Activated CD4-positive, alpha-beta T cell treated with anti-CD3 and anti-CD28 coated beads, Interleukin-2, amount 50 U/mL, for 24 hours (primary cell): ENCODE results near the gene RC3H2.

Source experiments
- DNase-seq, 2 donors: peaks; one replicate each; pipeline ENCODE4 v3.0.0-alpha.2; 2020; ENCODE audit warnings: low read depth in 1 of 2, low spot score in 1 of 2

The RC3H2 gene

GRCh38 chr9:122904823-122905710 is at the start of gene RC3H2:
Gene RC3H2, minus strand, starts transcription at chr9:122905359. Its CDS starts 7,850 bp downstream, at chr9:122897509.
- DNase-seq: peak; percentile 86 to 99

GRCh38 chr9:122954253-122954691 is 49.1 kb upstream of the RC3H2 start:
- no peak for DNase-seq

GRCh38 chr9:122951056-122951455 is 45.9 kb upstream of the RC3H2 start:
- DNase-seq: no peak

- no peak for DNase-seq
These were observed 45.1 kb upstream of the RC3H2 start for GRCh38 chr9:122950263-122950662.

- DNase-seq: no peak
These were observed 44.5 kb upstream of the RC3H2 start for GRCh38 chr9:122949696-122950095.

- no peak for DNase-seq
These were observed 43.2 kb upstream of the RC3H2 start for GRCh38 chr9:122948313-122948712.

- no peak for DNase-seq
These were observed 41.4 kb upstream of the RC3H2 start for GRCh38 chr9:122946461-122947005.

GRCh38 chr9:122944960-122945888 is 40.1 kb upstream of the RC3H2 start:
- DNase-seq: no peak

- DNase-seq: no peak
These were observed 36.5 kb upstream of the RC3H2 start for GRCh38 chr9:122941582-122942234.

GRCh38 chr9:122940749-122941581 is 35.8 kb upstream of the RC3H2 start, which contains the start of gene RABGAP1:
Gene RABGAP1, plus strand, starts transcription at chr9:122941020. Its CDS starts 16,040 bp downstream, at chr9:122957060.
- DNase-seq: peak; percentile 94 to 99

- DNase-seq: no peak
These were observed 35.2 kb upstream of the RC3H2 start for GRCh38 chr9:122940454-122940748.

GRCh38 chr9:122939601-122940000 is 34.4 kb upstream of the RC3H2 start:
- DNase-seq: no peak

- no peak for DNase-seq
These were observed 31.7 kb upstream of the RC3H2 start for GRCh38 chr9:122936883-122937282.

- no peak for DNase-seq
These were observed 31.3 kb upstream of the RC3H2 start for GRCh38 chr9:122936464-122936863.

- DNase-seq: peak; percentile 67 to 87
These were observed 26.3 kb upstream of the RC3H2 start, which contains the start of gene ZBTB26 for GRCh38 chr9:122931226-122932121. Gene ZBTB26, minus strand, starts transcription at chr9:122931512. Its CDS starts 11,578 bp downstream, at chr9:122919934.

- DNase-seq: no peak
These were observed 25.5 kb upstream of the RC3H2 start for GRCh38 chr9:122930541-122931225.

- no peak for DNase-seq
These were observed 24.7 kb upstream of the RC3H2 start for GRCh38 chr9:122929796-122930354.

- no peak for DNase-seq
These were observed 18.8 kb upstream of the RC3H2 start for GRCh38 chr9:122923947-122924346.
